ENCODE results near the gene CFAP97D2.
"Not testable (repeated sequence)": the region's sequence is repeated elsewhere in the genome, so short reads cannot be mapped to it uniquely, and the experiment has no call there.

Gene CFAP97D2

GRCh38 chr13:114177245-114178010, 1.6 kb upstream of the CFAP97D2 start:
- peaks cover 16% of the 10 kb centered on the region for H3K36me3 Mint-ChIP-seq
- no peak overlapping the region for H3K4me3 Mint-ChIP-seq
- no peak for DNase-seq
- no peak overlapping the region for H3K27ac Mint-ChIP-seq
- peaks cover 27% of the 10 kb centered on the region for H3K9me3 Mint-ChIP-seq
- H3K4me1 Mint-ChIP-seq: peaks cover 15% of the 10 kb centered on the region
- CTCF ChIA-PET: no interaction called here
- peaks cover 43% of the 10 kb centered on the region for H3K27me3 Mint-ChIP-seq

- Mint-ChIP-seq H3K27ac (no peak overlapping the region), H3K4me3 (no peak overlapping the region), H3K36me3 (peaks cover 12% of the 10 kb centered on the region), H3K27me3 (peaks cover 25% of the 10 kb centered on the region), H3K9me3 (peaks cover 33% of the 10 kb centered on the region), H3K4me1 (peaks cover 2% of the 10 kb centered on the region)
- no peak for DNase-seq
- CTCF ChIA-PET: no interaction called here
Measured at GRCh38 chr13:114185182-114185971, 6.3 kb downstream of the CFAP97D2 start.

GRCh38 chr13:114194853-114195252, 15.8 kb downstream of the CFAP97D2 start:
- H3K9me3 Mint-ChIP-seq: peaks cover 11% of the 10 kb centered on the region
- H3K4me3 Mint-ChIP-seq: no peak overlapping the region
- H3K27me3 Mint-ChIP-seq: peaks cover 6% of the 10 kb centered on the region
- peak; percentile 31 for DNase-seq
- H3K27ac Mint-ChIP-seq: peak overlapping the region; percentile 50
- H3K36me3 Mint-ChIP-seq: peaks cover 5% of the 10 kb centered on the region
- CTCF ChIA-PET: no interaction called here
- H3K4me1 Mint-ChIP-seq: peaks cover 15% of the 10 kb centered on the region

GRCh38 chr13:114196629-114197028, 17.6 kb downstream of the CFAP97D2 start:
- Mint-ChIP-seq H3K27me3 (peaks cover 17% of the 10 kb centered on the region), H3K9me3 (peaks cover 6% of the 10 kb centered on the region), H3K36me3 (peaks cover 2% of the 10 kb centered on the region), H3K27ac (no peak overlapping the region), H3K4me1 (peaks cover 15% of the 10 kb centered on the region), H3K4me3 (no peak overlapping the region)
- CTCF ChIA-PET: interaction anchor here (1.2 kb wide), 1 partner anchor 85 kb away, joined by 3 read pairs; no protein-coding TSS in a partner anchor
- DNase-seq: no peak

GRCh38 chr13:114198556-114198955, 19.5 kb downstream of the CFAP97D2 start:
- Mint-ChIP-seq H3K36me3 (peaks cover 6% of the 10 kb centered on the region), H3K27ac (no peak overlapping the region), H3K27me3 (peaks cover 20% of the 10 kb centered on the region), H3K9me3 (peaks cover 8% of the 10 kb centered on the region), H3K4me3 (no peak overlapping the region), H3K4me1 (peaks cover 27% of the 10 kb centered on the region)
- DNase-seq: no peak
- CTCF ChIA-PET: no interaction called here

GRCh38 chr13:114199526-114199925, 20.5 kb downstream of the CFAP97D2 start:
- peaks cover 26% of the 10 kb centered on the region for H3K4me1 Mint-ChIP-seq
- DNase-seq, CTCF ChIA-PET, H3K27ac Mint-ChIP-seq, H3K4me3 Mint-ChIP-seq, H3K9me3 Mint-ChIP-seq, H3K36me3 Mint-ChIP-seq: not testable (repeated sequence)
- peaks cover 20% of the 10 kb centered on the region for H3K27me3 Mint-ChIP-seq

GRCh38 chr13:114199954-114200353, 20.9 kb downstream of the CFAP97D2 start:
- Mint-ChIP-seq H3K9me3 (peaks cover 13% of the 10 kb centered on the region), H3K4me3 (no peak overlapping the region)

GRCh38 chr13:114200399-114200911, 21.4 kb downstream of the CFAP97D2 start:
- Mint-ChIP-seq H3K4me3 (no peak overlapping the region), H3K36me3 (peaks cover 6% of the 10 kb centered on the region), H3K9me3 (peaks cover 13% of the 10 kb centered on the region), H3K27ac (no peak overlapping the region), H3K27me3 (peaks cover 21% of the 10 kb centered on the region), H3K4me1 (peaks cover 23% of the 10 kb centered on the region)
- DNase-seq: no peak
- CTCF ChIA-PET: interaction anchor here (1.4 kb wide), 1 partner anchor 14 kb away, joined by 4 read pairs; no protein-coding TSS in a partner anchor

More at GRCh38 chr13:114199954-114200353, 20.9 kb downstream of the CFAP97D2 start:
- Mint-ChIP-seq H3K36me3 (peaks cover 6% of the 10 kb centered on the region), H3K27ac (no peak overlapping the region), H3K4me1 (peaks cover 26% of the 10 kb centered on the region), H3K27me3 (peaks cover 20% of the 10 kb centered on the region)
- DNase-seq: no peak
- CTCF ChIA-PET: interaction anchor here (1.4 kb wide), 1 partner anchor 14 kb away, joined by 4 read pairs; no protein-coding TSS in a partner anchor

GRCh38 chr13:114202581-114202980, 23.5 kb downstream of the CFAP97D2 start:
- Mint-ChIP-seq H3K27me3 (peaks cover 23% of the 10 kb centered on the region), H3K36me3 (peaks cover 8% of the 10 kb centered on the region), H3K4me1 (peaks cover 24% of the 10 kb centered on the region), H3K9me3 (peaks cover 19% of the 10 kb centered on the region), H3K4me3 (no peak overlapping the region), H3K27ac (no peak overlapping the region)
- CTCF ChIA-PET: interaction anchor here (0.6 kb wide), 1 partner anchor 352 kb away, joined by 3 read pairs; no protein-coding TSS in a partner anchor
- no peak for DNase-seq

- no peak overlapping the region for H3K27ac Mint-ChIP-seq
Measured at GRCh38 chr13:114203536-114203935, 24.5 kb downstream of the CFAP97D2 start.

GRCh38 chr13:114204894-114205293, 25.8 kb downstream of the CFAP97D2 start:
- peaks cover 23% of the 10 kb centered on the region for H3K27me3 Mint-ChIP-seq
- no peak overlapping the region for H3K4me3 Mint-ChIP-seq
- H3K4me1 Mint-ChIP-seq: peaks cover 24% of the 10 kb centered on the region
- DNase-seq: no peak
- H3K36me3 Mint-ChIP-seq: peaks cover 8% of the 10 kb centered on the region
- H3K9me3 Mint-ChIP-seq: peaks cover 25% of the 10 kb centered on the region
- H3K27ac Mint-ChIP-seq: no peak overlapping the region
- CTCF ChIA-PET: no interaction called here

More at GRCh38 chr13:114203536-114203935, 24.5 kb downstream of the CFAP97D2 start:
- Mint-ChIP-seq H3K27me3 (peaks cover 23% of the 10 kb centered on the region), H3K36me3 (peaks cover 8% of the 10 kb centered on the region), H3K4me1 (peaks cover 24% of the 10 kb centered on the region), H3K4me3 (no peak overlapping the region), H3K9me3 (peaks cover 25% of the 10 kb centered on the region)
- peak; percentile 36 for DNase-seq
- CTCF ChIA-PET: no interaction called here

- CTCF ChIA-PET: no interaction called here
Measured at GRCh38 chr13:114208134-114208533, 29.1 kb downstream of the CFAP97D2 start.

GRCh38 chr13:114211446-114212157, 32.5 kb downstream of the CFAP97D2 start:
- Mint-ChIP-seq H3K27ac (no peak overlapping the region), H3K4me3 (no peak overlapping the region), H3K36me3 (no peaks in the 10 kb centered on the region), H3K9me3 (peaks cover 9% of the 10 kb centered on the region), H3K27me3 (peaks cover 38% of the 10 kb centered on the region), H3K4me1 (peaks cover 3% of the 10 kb centered on the region)
- CTCF ChIA-PET: no interaction called here
- DNase-seq: no peak

More at GRCh38 chr13:114208134-114208533, 29.1 kb downstream of the CFAP97D2 start:
- DNase-seq: no peak
- Mint-ChIP-seq H3K27ac (no peak overlapping the region), H3K36me3 (peaks cover 4% of the 10 kb centered on the region), H3K9me3 (peaks cover 18% of the 10 kb centered on the region), H3K4me3 (no peak overlapping the region), H3K4me1 (peaks cover 20% of the 10 kb centered on the region), H3K27me3 (peaks cover 28% of the 10 kb centered on the region)

GRCh38 chr13:114212158-114212495, 33.1 kb downstream of the CFAP97D2 start:
- Mint-ChIP-seq H3K4me1 (peaks cover 3% of the 10 kb centered on the region), H3K27ac (no peak overlapping the region), H3K4me3 (no peak overlapping the region), H3K27me3 (peaks cover 38% of the 10 kb centered on the region), H3K36me3 (no peaks in the 10 kb centered on the region), H3K9me3 (peaks cover 7% of the 10 kb centered on the region)
- CTCF ChIA-PET: no interaction called here
- DNase-seq: no peak
